Amniotic epithelial cell (primary cell): ENCODE measurements around the gene PAK5.

ENCODE experiments used
- DNase-seq: peaks from one replicate; pipeline ENCODE4 v3.0.0-alpha.2; 2010; ENCODE audit warnings: low read depth

Gene PAK5

GRCh38 chr20:9789131-9789530 is 49.7 kb downstream of the PAK5 start:
- no peak for DNase-seq

DNA sequence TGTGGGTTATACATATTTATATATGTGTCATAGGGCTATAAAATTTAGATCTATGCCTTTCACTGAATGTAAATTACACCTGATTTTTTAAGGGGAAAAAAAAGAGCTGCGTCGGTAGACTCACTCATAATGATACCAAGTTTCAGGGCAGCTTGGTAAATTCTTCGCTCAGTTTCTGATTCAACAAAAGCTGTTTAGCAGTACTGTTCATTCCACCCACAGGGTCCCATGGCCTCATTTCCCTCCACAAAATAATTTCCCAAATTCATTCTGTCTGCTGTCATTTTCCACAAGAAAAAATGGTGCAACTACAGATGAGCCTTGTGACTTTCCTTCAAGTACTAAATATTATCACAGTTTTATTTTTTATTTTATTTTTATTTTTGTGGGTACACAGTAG is 63.7 kb downstream of the PAK5 start:
- no peak for DNase-seq

DNA sequence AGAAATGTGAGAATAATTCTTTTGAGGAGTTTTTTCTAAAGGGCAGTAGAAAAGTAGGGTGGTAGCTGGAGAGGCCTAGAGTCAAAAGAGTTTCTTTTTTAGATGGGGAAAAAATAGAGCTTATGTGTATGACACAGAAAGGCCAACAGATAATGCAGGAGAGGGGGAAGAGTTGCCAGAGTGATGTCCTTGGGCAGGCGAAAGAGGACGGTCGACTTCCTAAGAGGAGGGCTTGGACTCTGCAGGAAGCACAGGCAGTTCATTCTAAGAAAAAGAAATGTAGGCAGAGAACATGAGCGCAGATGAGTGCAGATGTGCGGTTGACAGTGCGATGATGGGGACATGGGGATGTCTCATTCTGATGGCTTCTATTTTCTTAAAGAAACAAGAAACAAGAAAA is 68.9 kb downstream of the PAK5 start:
- no peak for DNase-seq

GRCh38 chr20:9761476-9761875 is 77.4 kb downstream of the PAK5 start:
- no peak for DNase-seq

DNA sequence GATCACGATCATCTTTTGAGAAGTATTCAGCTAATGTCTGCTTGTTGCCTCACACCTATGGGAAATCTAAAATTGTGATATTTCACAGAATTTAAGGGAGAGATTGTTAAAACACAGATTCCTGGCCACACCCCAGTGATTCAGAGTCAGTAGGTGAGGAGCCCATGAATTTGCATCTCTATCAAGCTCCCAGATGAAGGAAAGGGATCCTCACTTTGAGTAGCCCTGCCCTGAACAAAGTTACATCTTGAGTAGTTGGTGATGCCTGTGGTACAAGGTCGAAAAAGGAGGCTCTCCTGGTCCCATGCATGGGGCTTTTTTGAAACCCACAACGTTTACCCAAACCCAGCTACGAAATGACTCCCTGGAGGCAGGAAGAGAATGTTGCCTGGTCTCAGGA is 79.5 kb downstream of the PAK5 start:
- no peak for DNase-seq

DNA sequence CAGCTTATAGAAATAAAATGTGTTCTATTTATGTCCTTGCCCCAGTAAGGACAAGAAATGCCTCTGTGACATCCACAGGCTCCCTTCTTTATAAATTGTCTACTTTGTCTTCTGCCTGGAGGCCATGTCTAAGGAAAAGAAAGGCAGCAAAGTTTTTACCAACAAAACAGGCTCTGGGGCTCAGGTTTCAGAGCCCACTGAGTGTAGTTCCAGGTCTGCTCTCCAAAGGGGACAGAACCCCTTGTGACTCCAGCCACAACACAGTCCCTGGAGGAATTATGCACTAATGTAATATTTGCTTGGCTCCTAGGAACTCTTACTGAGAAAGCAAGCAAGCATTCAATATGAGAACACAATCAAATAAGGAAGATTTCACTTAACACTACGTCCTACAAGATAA is 80.1 kb downstream of the PAK5 start:
- no peak for DNase-seq

GRCh38 chr20:9756660-9757059 is 82.2 kb downstream of the PAK5 start:
- no peak for DNase-seq

DNA sequence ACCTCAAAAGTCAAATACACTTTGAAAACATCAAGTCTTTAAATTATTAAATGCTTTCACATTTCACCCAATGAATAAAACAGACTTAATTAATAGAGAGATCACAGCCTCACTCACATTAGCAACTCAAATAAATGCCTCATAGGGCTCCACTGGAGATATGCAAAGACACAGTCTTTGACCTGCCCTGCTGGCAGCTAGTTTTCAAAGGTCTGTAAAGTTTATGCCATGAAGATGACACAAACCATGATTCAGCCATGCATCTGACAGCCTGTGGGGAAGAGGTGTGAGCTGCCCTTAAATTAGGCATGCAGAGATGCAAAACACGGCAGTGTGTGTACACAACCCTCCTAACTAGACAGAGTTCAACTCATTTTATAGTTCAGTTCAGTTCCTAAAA is 83.6 kb downstream of the PAK5 start:
- DNase-seq: no peak

DNA sequence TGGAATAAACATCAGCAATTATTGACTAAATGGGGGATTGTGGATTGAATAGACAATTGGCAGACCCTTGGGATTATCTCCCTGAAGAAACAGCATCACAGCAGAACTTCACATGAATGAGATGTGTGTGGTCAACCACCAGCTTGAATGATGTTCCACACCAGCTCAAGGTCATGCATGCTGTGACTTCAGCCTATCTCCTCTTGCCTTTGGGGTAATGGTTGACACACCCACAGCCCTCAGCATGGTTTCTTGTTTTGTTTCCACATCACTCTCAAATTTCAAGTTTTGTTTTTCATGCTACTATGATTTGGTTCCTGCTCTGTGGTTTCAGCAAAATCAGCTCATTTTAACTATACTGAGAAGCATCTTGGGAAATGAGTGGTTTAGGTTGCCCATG is 94.3 kb downstream of the PAK5 start:
- DNase-seq: no peak

- DNase-seq: no peak
Measured at GRCh38 chr20:9743871-9744270, 95.0 kb downstream of the PAK5 start.

GRCh38 chr20:9742821-9743220 is 96.1 kb downstream of the PAK5 start:
- no peak for DNase-seq

GRCh38 chr20:9741996-9742395 is 96.9 kb downstream of the PAK5 start:
- DNase-seq: no peak

- DNase-seq: no peak
Measured at GRCh38 chr20:9740486-9740885, 98.4 kb downstream of the PAK5 start.

- no peak for DNase-seq
Measured at GRCh38 chr20:9739991-9740390, 98.9 kb downstream of the PAK5 start.

DNA sequence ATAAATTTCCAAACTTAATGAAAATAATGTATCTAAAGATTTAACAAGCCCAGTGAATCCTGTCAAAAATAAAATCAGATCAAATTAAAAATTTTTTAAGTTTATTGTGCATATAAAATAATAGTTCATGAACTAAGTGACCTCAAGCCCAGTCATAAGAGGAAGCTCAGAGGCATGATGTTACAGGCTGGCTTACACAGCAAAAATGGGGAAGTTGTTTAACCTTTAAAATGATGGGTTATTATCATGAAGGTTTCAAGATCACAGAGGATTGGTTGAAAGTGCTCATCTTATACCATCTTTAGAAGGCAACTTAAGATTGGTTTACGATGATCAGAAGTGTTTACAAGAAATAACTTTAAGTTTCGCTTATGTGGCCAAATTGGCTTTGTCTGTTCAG is 102.5 kb downstream of the PAK5 start:
- DNase-seq: no peak

DNA sequence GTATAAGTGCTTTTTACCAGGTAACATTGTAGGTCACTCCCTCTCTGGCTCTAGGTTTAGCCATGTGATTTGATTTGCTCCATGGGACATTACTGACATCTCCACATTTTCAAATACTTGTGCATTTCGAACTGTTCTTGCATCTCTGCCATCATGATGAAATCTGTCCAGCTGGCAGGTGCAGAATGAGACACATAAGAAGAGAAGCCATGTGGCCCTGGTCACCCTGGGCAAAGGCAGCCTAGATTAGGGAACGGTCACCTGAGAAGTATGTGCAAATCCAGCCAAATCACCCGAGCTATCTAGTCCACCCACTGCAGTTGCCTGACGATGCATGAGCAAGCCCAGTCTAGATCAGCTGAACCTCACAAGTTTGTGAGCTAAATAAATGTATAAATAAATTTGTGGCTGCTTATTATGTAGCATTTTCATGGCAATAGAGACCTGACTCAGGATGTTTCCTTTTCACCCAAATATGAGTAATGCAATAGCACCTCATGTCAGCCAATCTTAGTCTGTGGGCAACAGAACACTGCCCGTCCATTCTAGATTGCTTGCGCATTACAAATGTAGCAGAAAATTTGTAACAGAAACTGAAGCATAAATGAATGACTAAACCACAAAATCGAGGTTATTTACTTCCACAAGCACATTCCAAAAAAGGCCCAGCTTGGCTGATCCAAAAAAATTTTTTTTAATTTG is 115.2 kb downstream of the PAK5 start:
- no peak for DNase-seq

- DNase-seq: no peak
Measured at GRCh38 chr20:9711872-9712271, 127.0 kb downstream of the PAK5 start.

GRCh38 chr20:9710685-9711084 is 128.2 kb downstream of the PAK5 start:
- no peak for DNase-seq

GRCh38 chr20:9705722-9706476 is 133.0 kb downstream of the PAK5 start:
- DNase-seq: no peak

- DNase-seq: no peak
Measured at GRCh38 chr20:9699181-9699580, 139.7 kb downstream of the PAK5 start.

DNA sequence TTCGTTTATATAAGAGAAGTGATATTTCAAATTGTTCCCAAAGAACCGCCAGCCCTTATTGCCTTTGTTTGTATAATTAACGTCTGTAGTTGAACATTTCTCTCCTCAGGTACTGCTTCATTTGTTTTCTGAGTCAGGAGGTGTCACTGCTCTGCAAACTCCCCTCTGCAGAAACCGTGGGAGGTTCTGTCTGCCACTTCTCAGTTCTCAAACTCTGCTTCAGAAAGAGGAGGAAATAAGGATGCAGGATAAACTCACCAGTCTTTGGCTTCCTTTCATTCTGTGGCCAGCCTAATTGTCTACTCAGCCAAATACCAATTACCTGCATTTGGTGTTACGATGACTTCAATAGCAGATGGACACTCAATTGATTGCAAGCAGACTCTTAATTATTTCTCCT is 149.8 kb downstream of the PAK5 start:
- DNase-seq: no peak

- no peak for DNase-seq
Measured at GRCh38 chr20:9686866-9687265, 152.0 kb downstream of the PAK5 start.

DNA sequence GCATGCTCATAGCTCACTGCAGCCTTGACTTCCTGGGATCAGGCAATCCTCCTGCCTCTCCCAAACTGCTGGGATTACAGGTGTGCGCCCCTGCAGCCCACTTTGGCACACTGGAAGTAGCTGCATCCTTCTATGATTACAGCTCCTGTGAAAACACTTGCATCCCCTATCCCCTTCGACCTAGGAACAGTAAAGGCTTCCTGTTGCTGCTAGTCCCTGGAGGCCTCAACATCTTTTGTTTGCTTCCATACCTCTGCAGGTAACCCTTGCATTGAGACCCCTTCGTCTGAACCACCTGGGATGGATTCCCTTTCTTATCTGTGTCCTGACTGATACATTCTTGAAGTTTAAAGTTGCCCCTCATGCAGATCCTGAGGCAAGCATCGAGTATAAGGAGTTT is 152.4 kb downstream of the PAK5 start:
- no peak for DNase-seq

DNA sequence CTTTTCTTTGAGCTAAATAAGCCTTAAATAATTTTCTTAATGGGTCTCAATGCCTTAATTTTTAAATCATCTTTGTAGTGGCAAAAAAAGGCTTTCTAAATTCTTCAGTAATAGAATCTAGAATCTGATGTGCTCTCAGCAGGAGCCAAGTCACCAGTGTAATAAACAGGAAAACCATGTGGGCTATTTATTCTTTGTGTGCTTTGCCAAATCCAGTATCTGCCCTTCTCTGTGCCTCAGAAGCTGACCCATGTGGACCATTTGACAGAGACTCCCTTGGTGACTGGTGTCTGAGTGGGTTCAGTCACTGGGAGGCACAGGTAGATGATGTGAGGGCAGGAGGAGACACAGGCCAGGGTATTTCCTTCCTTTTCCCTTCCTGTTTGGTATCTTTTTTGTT is 152.9 kb downstream of the PAK5 start:
- no peak for DNase-seq
